Embryonic facial prominence (tissue), 1 donor: Measurements from ENCODE around the gene SNRPD3.
"Not testable (repeated sequence)": the region's sequence is repeated elsewhere in the genome, so short reads cannot be mapped to it uniquely, and the experiment has no call there.

Experiments
- DNase-seq: peaks from one replicate; pipeline ENCODE4 v3.0.0-alpha.2; 2016; ENCODE audit errors: extremely low spot score

Gene SNRPD3

GRCh38 chr22:24609888-24610287, 54.1 kb downstream of the SNRPD3 start:
- DNase-seq, result not testable (repeated sequence)

- DNase-seq, result not testable (repeated sequence)
Observed at GRCh38 chr22:24614794-24615193, 59.0 kb downstream of the SNRPD3 start.

GRCh38 chr22:24621244-24621643, 65.4 kb downstream of the SNRPD3 start:
- not testable (repeated sequence) for DNase-seq

GRCh38 chr22:24622596-24622995, 66.8 kb downstream of the SNRPD3 start:
- not testable (repeated sequence) for DNase-seq
